22Rv1 (cell line): ENCODE measurements around the gene ZAR1.

Experiments
- H3K27ac ChIP-seq: fragments of 450-650 bp; 2 replicates; pipeline ENCODE4 v1.5.1; 2017
- ZFX ChIP-seq: fragments of 450-650 bp; IDR thresholded peaks from 2 replicates; pipeline ENCODE4 v1.6.1; 2017; ENCODE audit warnings: antibody characterized with exemption, borderline replicate concordance
- TF ChIP-seq, protein P1 (sequence below): fragments of 450-650 bp; IDR thresholded peaks from 2 replicates; pipeline ENCODE4 v1.5.1; 2017; ENCODE audit warnings: mild to moderate bottlenecking

Gene ZAR1

DNA sequence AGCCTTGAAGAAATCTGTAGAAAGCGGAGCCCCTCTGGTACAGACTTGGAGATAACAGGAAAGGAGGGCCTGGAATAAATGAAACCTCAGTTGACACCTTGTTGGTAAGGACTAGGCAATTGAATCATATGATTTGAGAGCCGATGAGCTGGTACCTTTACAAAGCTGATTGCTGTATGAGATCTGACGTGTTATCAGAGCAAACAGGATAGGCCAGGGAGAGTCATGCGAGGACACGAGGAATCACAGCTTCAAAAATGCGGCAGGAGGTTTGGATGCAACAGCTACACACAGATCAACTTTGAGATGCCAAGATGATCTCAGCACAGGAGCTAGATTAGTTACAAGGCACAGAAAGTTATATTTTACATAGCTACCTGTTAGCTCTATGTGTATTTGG, 14.3 kb upstream of the ZAR1 start:
- no peak overlapping the region for H3K27ac ChIP-seq

DNA sequence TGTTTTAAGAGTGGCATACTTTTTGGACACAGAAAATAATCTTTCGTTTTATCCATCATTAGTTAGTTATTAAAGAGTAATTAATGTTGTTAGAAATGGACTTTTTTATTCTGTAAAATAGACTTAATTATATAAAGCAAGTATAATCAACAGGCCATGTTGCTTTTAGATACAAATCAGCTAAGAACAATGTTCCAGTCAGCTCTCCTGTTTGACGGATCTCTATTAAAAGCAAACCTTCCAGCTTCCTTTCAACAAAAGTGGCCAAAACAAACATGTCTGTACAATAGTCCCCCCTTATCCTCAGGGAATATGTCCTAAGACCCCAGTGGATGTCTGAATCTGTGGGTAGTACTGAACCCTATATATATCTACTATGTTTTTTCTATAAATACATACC, 11.8 kb upstream of the ZAR1 start:
- no peak overlapping the region for H3K27ac ChIP-seq
- TF ChIP-seq ZFX = no peak
- TF ChIP-seq, protein P1, sequence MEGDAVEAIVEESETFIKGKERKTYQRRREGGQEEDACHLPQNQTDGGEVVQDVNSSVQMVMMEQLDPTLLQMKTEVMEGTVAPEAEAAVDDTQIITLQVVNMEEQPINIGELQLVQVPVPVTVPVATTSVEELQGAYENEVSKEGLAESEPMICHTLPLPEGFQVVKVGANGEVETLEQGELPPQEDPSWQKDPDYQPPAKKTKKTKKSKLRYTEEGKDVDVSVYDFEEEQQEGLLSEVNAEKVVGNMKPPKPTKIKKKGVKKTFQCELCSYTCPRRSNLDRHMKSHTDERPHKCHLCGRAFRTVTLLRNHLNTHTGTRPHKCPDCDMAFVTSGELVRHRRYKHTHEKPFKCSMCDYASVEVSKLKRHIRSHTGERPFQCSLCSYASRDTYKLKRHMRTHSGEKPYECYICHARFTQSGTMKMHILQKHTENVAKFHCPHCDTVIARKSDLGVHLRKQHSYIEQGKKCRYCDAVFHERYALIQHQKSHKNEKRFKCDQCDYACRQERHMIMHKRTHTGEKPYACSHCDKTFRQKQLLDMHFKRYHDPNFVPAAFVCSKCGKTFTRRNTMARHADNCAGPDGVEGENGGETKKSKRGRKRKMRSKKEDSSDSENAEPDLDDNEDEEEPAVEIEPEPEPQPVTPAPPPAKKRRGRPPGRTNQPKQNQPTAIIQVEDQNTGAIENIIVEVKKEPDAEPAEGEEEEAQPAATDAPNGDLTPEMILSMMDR = no peak

More for the DNA sequence above, 14.3 kb upstream of the ZAR1 start:
- TF ChIP-seq, protein P1 = no peak
- TF ChIP-seq ZFX = no peak

- TF ChIP-seq ZFX = no peak
- TF ChIP-seq, protein P1 = no peak
- no peak overlapping the region for H3K27ac ChIP-seq
These were observed 8.5 kb upstream of the ZAR1 start for GRCh38 chr4:48481581-48481980.

GRCh38 chr4:48483006-48483776, 6.9 kb upstream of the ZAR1 start, which contains the start of gene SLC10A4:
Gene SLC10A4 (plus strand): TSS chr4:48483343. CDS start chr4:48483562, 219 bp downstream.
- no peak within 1 kb of the TSS for H3K27ac ChIP-seq
- TF ChIP-seq, protein P1 = no peak
- no peak for TF ChIP-seq ZFX

- H3K27ac ChIP-seq = no peak overlapping the region
- TF ChIP-seq ZFX = no peak
- TF ChIP-seq, protein P1 = no peak
These were observed 6.1 kb upstream of the ZAR1 start for GRCh38 chr4:48483777-48484493.

GRCh38 chr4:48484494-48485168, 5.4 kb upstream of the ZAR1 start:
- H3K27ac ChIP-seq = no peak overlapping the region
- TF ChIP-seq ZFX = no peak
- TF ChIP-seq, protein P1 = no peak
